HG03175 (cell line): ENCODE measurements around the gene BNC2.

Experiments
- ATAC-seq: cut with Tn5 transposase; IDR thresholded peaks from one replicate; pipeline ENCODE4 v1.9.1; 2021; ENCODE audit warnings: mild to moderate bottlenecking, moderate library complexity; ENCODE audit not compliant: unreplicated experiment

BNC2 gene

GRCh38 chr9:16387382-16387781, 483.1 kb downstream of the BNC2 start:
- ATAC-seq: no peak

GRCh38 chr9:16386827-16387077, 483.7 kb downstream of the BNC2 start:
- ATAC-seq: no peak

DNA sequence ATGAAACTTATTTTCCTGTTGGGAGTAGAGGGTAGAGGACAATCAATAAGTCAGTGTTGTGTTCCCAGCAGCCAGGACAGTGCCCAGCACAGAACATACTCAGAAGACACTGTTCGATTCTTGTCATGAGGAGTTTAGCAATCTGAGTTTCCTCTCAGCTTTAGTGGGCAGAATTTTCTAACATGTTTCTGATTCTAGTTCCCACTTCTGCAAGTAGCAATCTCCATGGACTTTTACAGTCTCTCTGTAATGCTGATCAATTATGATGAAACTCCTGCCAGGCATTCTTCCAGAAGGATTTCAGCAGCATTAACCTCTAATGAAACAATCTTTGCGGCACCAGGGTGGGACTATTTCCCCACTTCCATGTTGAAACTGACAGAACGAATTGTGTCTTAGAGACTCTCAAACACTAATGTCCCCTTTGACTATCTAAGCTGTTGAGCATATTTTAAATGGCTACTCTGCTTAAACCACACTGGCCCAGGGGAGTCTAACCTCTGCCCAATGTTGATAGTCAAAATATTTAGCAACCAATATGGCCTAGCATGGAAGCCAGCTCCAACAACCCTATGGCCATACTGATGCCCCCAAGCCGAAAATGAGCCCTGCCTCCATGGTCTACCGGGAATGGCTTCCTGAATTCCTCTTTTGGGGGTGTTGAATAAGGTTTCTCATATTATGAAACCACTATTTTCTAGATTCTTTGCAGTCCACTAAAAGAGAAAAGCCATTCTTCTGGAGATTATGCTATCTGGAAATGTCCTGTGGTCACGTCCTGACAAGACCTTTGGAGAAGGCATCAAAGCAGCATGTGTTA, 484.3 kb downstream of the BNC2 start:
- no peak for ATAC-seq

GRCh38 chr9:16385590-16385989, 484.9 kb downstream of the BNC2 start:
- no peak for ATAC-seq

- no peak for ATAC-seq
Observed at GRCh38 chr9:16384993-16385392, 485.5 kb downstream of the BNC2 start.

DNA sequence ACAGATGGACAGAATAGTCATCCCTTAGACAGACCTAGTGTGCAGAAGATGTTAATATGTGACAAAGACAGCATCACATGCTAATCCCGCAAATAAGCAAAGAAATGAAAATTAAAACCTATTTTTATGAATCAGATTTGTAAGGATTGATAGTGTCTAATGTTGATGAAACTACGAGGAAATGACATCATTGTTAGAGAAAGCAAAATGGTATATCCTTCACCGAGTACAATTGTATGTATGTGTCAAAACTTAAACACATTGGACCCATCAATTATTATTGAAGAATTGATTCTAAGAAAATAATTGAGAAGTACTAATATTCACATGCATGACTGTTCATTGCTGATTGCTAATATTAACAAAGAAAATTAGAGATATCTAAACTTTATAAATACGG, 493.2 kb downstream of the BNC2 start:
- ATAC-seq: no peak

DNA sequence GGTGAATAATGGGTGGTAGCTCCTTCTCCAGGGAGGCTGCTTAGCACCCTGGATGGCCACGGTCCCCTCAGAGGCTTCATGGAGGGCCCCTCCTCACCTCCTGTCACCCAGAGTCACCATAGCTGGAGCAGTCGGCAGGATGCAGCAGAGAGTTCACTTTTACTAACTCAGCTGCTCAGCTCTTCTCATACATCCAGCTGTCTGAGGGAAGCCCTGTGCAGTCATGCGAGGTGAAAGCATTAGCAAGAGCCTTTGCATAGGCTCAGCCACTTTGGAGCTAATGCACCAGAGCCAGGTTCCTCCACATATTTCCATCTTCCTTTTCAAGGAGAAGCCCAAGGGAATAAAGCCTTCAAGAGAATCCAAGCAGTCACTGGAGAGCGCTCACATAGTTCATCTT, 499.2 kb downstream of the BNC2 start:
- no peak for ATAC-seq

GRCh38 chr9:16370647-16371046, 499.8 kb downstream of the BNC2 start:
- no peak for ATAC-seq

- no peak for ATAC-seq
Observed at GRCh38 chr9:16369427-16369826, 501.0 kb downstream of the BNC2 start.

- no peak for ATAC-seq
Observed at GRCh38 chr9:16368237-16369087, 502.0 kb downstream of the BNC2 start.

- no peak for ATAC-seq
Observed at GRCh38 chr9:16367605-16368231, 502.8 kb downstream of the BNC2 start.

DNA sequence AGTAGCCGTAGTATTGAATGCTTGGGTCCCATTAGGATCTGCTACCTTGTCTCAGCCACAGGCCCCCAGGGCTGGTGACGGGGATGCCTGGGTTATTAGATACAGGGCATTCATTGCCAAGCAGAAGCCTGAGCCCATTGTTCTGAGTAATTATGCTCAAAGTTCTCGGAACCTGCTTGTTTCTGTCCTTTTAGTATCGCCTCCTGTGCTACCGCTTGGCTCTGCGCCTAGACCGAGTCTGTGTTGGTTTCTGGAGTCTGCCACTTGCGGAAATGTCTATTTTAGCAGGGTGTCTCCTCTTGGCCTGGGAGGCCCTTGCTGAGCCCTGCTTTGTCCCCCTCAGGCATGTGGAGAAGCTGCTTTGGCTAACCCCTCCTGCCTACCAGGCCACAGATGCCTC, 506.1 kb downstream of the BNC2 start:
- ATAC-seq: no peak

DNA sequence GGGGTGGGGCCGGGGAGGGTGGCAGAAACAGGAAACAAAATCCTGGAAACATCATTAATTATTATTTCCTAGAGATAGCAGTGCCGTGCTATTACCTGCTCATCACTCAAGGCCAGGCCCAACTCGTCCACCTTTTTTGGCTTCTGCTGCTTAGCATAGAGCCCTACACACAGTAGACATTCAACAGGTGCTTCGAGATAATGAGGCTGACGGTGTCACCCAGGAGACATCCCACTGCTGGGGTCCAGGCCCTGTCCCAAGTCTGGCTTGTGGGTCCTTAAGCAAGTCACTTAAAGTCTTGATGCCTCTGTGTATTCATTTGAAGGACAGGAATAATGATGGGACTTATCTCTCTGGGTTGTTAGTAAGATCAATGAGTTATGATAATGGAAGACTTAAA, 506.6 kb downstream of the BNC2 start:
- no peak for ATAC-seq

DNA sequence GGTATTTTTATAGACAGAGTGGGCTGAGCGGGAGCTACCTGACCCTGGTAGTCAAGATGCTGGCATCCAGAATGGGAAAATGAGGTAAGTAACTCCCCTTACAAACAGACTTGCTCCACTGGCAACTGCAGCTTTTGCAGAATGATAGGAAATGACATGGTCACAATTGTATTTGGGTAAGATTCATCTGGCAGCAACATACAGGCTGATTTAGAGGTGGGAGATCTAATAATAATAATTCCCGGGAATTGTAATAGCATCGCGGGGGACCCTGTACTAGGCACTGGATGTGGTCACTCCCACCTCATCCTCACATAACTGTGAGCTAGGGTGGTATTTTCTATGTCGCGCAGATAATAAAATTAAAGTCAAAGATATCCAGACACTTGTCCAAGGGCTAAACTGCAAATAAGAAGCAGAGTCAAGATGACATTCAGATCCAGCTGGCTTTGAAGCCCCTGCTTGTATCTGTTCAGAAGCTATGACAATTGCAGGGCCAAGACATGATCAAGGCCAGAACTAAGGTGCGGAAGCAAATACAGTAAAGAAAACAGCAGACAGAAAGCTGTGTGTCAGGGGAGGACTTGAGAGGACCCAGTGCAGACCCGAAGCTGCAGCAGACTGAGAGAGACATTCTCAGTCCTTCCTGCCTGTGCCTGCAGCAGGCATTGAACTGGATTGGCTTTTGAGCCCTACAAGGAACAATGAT, 507.2 kb downstream of the BNC2 start:
- no peak for ATAC-seq

- ATAC-seq: no peak
Observed at GRCh38 chr9:16361939-16362338, 508.5 kb downstream of the BNC2 start.

DNA sequence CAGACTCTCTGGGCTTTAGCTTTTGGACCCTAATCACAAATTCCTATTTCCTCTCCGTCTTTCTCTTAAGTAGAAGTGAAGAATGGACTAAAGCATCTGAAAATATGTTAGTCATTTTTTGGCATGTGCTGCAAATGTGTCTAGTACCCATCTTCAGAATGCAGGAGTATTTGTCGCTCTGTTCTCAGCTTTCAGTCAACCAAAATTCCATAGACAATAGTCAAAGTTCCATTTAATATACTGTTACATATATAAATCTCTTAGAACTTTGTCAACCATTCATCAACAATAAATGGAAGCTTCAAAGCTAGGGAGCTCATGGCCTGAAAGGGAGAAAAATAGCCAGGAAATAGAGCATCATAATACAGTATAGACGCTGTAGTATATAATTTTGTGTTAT, 509.4 kb downstream of the BNC2 start:
- ATAC-seq: no peak

DNA sequence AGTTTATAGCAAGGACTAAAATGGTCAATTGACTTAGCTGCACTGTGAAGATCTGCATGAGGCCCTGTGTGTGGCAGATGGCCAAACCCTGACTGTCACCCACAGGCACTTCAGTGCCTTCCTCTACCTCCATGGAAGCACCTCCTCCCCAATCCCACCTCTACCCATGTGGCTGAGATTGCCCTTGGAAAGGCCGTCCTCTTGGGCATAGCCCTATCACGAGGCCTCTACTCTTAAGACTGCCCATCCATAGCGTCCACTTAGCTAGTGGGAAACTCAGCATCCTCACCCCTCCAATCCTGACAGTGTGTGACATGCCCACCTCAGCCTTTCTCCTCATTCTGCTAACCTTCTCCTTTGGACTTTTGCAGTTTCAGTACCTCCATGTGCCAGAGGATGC, 510.2 kb downstream of the BNC2 start:
- no peak for ATAC-seq
